Measurements from ENCODE around the gene FAM210A.

DNA sequence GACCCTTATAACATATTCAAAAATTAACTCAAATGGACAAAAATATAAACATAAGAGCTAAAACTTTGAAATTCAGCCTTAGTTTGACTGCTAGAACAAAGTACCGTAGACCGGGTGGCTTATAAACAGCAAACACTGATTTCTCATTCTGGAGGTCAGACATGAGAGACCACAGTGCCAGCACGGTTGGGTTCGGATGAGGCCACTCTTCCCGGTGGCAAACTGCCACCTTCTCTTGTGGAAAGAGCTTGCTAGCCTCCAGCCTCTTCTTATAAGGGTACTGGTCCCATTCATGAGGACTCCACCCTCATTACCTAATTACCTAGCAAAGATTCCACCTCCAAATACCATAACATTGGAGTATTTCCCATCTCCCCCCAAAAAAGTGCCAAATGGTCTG lies 91.3 kb downstream of the FAM210A start:
- TF ChIP-seq, protein P1, sequence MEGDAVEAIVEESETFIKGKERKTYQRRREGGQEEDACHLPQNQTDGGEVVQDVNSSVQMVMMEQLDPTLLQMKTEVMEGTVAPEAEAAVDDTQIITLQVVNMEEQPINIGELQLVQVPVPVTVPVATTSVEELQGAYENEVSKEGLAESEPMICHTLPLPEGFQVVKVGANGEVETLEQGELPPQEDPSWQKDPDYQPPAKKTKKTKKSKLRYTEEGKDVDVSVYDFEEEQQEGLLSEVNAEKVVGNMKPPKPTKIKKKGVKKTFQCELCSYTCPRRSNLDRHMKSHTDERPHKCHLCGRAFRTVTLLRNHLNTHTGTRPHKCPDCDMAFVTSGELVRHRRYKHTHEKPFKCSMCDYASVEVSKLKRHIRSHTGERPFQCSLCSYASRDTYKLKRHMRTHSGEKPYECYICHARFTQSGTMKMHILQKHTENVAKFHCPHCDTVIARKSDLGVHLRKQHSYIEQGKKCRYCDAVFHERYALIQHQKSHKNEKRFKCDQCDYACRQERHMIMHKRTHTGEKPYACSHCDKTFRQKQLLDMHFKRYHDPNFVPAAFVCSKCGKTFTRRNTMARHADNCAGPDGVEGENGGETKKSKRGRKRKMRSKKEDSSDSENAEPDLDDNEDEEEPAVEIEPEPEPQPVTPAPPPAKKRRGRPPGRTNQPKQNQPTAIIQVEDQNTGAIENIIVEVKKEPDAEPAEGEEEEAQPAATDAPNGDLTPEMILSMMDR (IDR thresholded peaks at IDR 0.05) = no peak
- TF ChIP-seq POLR2A (IDR thresholded peaks at IDR 0.05) = no peak

Data from right lobe of liver (tissue), 4 donors.